GM21390 (cell line): Measurements from ENCODE around the gene C12orf56.
A peak's percentile ranks its signal among the peaks of the same experiment; 100 is the strongest.
"Not testable (repeated sequence)": the region's sequence is repeated elsewhere in the genome, so short reads cannot be mapped to it uniquely, and the experiment has no call there.

Experiments used
- ATAC-seq: cut with Tn5 transposase; IDR thresholded peaks from one replicate; pipeline ENCODE4 v1.9.1; 2021; ENCODE audit not compliant: unreplicated experiment

The C12orf56 gene

GRCh38 chr12:64318605-64319004 is 72.0 kb downstream of the C12orf56 start:
- ATAC-seq, result no peak

GRCh38 chr12:64311877-64312276 is 78.7 kb downstream of the C12orf56 start:
- ATAC-seq, result no peak

GRCh38 chr12:64304571-64304970 is 86.0 kb downstream of the C12orf56 start:
- ATAC-seq, result no peak

GRCh38 chr12:64299628-64300027 is 90.9 kb downstream of the C12orf56 start:
- ATAC-seq, result no peak

GRCh38 chr12:64296301-64296700 is 94.3 kb downstream of the C12orf56 start:
- no peak for ATAC-seq

GRCh38 chr12:64293654-64294364 is 96.7 kb downstream of the C12orf56 start:
- peak; percentile 13 for ATAC-seq

- ATAC-seq, result not testable (repeated sequence)
These were observed 97.4 kb downstream of the C12orf56 start for GRCh38 chr12:64293174-64293573.

- ATAC-seq, result no peak
These were observed 104.0 kb downstream of the C12orf56 start for GRCh38 chr12:64286521-64286920.

GRCh38 chr12:64284256-64284655 is 106.3 kb downstream of the C12orf56 start:
- no peak for ATAC-seq

- ATAC-seq, result no peak
These were observed 112.1 kb downstream of the C12orf56 start for GRCh38 chr12:64278421-64278820.

- no peak for ATAC-seq
These were observed 116.8 kb downstream of the C12orf56 start for GRCh38 chr12:64273527-64274403.

- no peak for ATAC-seq
These were observed 120.1 kb downstream of the C12orf56 start for GRCh38 chr12:64270411-64270810.

- ATAC-seq, result no peak
These were observed 121.4 kb downstream of the C12orf56 start for GRCh38 chr12:64269161-64269560.

- ATAC-seq, result no peak
These were observed 122.1 kb downstream of the C12orf56 start for GRCh38 chr12:64268409-64268808.

GRCh38 chr12:64265839-64266238 is 124.7 kb downstream of the C12orf56 start:
- ATAC-seq, result no peak

- ATAC-seq, result no peak
These were observed 128.7 kb downstream of the C12orf56 start for GRCh38 chr12:64261813-64262212.

- ATAC-seq, result no peak
These were observed 132.0 kb downstream of the C12orf56 start for GRCh38 chr12:64258576-64258975.

GRCh38 chr12:64256166-64256800 is 134.3 kb downstream of the C12orf56 start:
- no peak for ATAC-seq

GRCh38 chr12:64255249-64255648 is 135.3 kb downstream of the C12orf56 start:
- no peak for ATAC-seq

- ATAC-seq, result no peak
These were observed 137.2 kb downstream of the C12orf56 start for GRCh38 chr12:64253356-64253755.

GRCh38 chr12:64252681-64253080 is 137.9 kb downstream of the C12orf56 start:
- ATAC-seq, result no peak

- no peak for ATAC-seq
These were observed 146.7 kb downstream of the C12orf56 start for GRCh38 chr12:64243809-64244208.
